ENCODE data around the gene BDKRB2.

- TF ChIP-seq, protein P1, sequence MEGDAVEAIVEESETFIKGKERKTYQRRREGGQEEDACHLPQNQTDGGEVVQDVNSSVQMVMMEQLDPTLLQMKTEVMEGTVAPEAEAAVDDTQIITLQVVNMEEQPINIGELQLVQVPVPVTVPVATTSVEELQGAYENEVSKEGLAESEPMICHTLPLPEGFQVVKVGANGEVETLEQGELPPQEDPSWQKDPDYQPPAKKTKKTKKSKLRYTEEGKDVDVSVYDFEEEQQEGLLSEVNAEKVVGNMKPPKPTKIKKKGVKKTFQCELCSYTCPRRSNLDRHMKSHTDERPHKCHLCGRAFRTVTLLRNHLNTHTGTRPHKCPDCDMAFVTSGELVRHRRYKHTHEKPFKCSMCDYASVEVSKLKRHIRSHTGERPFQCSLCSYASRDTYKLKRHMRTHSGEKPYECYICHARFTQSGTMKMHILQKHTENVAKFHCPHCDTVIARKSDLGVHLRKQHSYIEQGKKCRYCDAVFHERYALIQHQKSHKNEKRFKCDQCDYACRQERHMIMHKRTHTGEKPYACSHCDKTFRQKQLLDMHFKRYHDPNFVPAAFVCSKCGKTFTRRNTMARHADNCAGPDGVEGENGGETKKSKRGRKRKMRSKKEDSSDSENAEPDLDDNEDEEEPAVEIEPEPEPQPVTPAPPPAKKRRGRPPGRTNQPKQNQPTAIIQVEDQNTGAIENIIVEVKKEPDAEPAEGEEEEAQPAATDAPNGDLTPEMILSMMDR (IDR thresholded peaks at IDR 0.05; ENCODE audit: borderline replicate concordance, extremely low read depth, low read length, poor library complexity, severe bottlenecking), result no peak
- no peak for TF ChIP-seq EZH2 (IDR thresholded peaks at IDR 0.05; ENCODE audit: borderline replicate concordance, low read depth, low read length, severe bottlenecking)
Observed at GRCh38 chr14:96201965-96202364, 2.7 kb upstream of the BDKRB2 start.
